Placental epithelial cell (primary cell): Measurements from ENCODE around the gene SLC1A7. TPM values are rescaled to one million over a fixed set of nuclear protein-coding genes. Genes with fewer than 3 reads are reported as not detected.

ENCODE experiments used
- small RNA-seq: library from RNA; depleted of rRNA; stranded (forward); fragments of <200 nt; gene quantifications from one replicate; pipeline ENCODE3, GENCODE V24; 2012
- total RNA-seq: library from RNA; depleted of rRNA; stranded (reverse); fragments of >200 nt; gene quantifications from 2 replicates; pipeline ENCODE4 v1.2.3, GENCODE V29; 2012

Gene SLC1A7
- not detected in 2 replicates for total RNA-seq

DNA sequence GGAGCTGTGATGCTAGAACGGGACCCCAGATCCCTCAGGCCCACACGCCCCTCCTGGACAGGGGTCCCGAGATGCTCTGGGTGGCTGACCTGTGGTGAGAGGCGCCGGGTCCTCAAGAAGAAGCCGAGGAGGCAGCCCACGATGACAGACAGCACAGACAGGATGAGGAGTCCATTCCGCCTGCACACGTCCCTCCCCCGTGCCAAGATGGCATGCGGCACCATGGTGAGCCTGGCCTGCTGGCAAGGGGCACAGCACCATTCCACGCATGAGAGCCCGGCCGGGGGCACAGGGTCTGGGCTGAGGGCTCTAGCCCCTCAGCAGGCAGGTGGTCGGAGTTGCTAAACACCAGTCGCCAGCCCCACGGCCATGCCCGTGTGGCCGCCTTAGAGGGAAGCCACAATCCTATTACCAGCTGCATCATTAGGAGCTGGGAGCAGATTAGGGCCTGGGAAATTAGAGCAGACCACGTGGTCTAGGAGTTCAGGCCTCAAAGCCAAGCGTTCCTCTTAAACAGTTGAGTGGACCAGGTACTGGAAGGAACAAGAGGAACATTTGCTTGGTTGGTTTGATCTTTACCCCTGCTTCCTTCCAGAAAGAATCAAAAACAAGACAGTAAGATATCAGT lies at the start of gene SLC1A7:
SLC1A7 (minus strand) TSS at position 413 of the 628 bp plus-strand sequence; CDS start at position 224, 189 bp downstream.

GRCh38 chr1:53061859-53062707 lies 80.4 kb downstream of the SLC1A7 start, which contains the start of gene PODN:
PODN (plus strand) TSS chr1:53062213; CDS start chr1:53069856, 7,643 bp downstream.

Small RNA genes lying within 50 kb of the gene (small RNA-seq; reads per million reads assigned to genes)
- not detected for gene HIGD1AP11

Other genes starting within 250 kb of the SLC1A7 start
- 17.7 and 46.7 TPM in 2 replicates for gene ECHDC2, start 220.9 kb downstream of the SLC1A7 start, total RNA-seq
- gene SCP2, start 215.4 kb downstream of the SLC1A7 start, total RNA-seq, result 102 and 116 TPM in 2 replicates
- 0.11 and 0.39 TPM in 2 replicates for gene PODN, start 80.4 kb downstream of the SLC1A7 start, total RNA-seq
- 16.5 and 17.8 TPM in 2 replicates for gene CPT2, start 54.2 kb upstream of the SLC1A7 start, total RNA-seq
- gene CZIB, start 78.0 kb upstream of the SLC1A7 start, total RNA-seq, result 34.2 and 35.2 TPM in 2 replicates
- gene MAGOH, start 95.9 kb upstream of the SLC1A7 start, total RNA-seq, result 23.2 and 23.4 TPM in 2 replicates
- 0.79 and 7.9 TPM in 2 replicates for gene LRP8, start 185.4 kb upstream of the SLC1A7 start, total RNA-seq